MG63 (cell line): ENCODE data around the gene ATP5F1D. TPM values are rescaled to one million over a fixed set of nuclear protein-coding genes. Genes with fewer than 3 reads are reported as not detected.

ENCODE experiments used
- DNase-seq: peaks from one replicate; pipeline ENCODE4 v3.0.0-alpha.2; 2020
- H3K27me3 ChIP-seq: fragments of 250-450 bp; sonication (Bioruptor Pico); 2 replicates; pipeline ENCODE4 v1.5.1; 2020; ENCODE audit warnings: mild to moderate bottlenecking, moderate library complexity
- H3K36me3 ChIP-seq: fragments of 250-450 bp; sonication (Bioruptor Pico); 2 replicates; pipeline ENCODE4 v1.5.1; 2020; ENCODE audit warnings: mild to moderate bottlenecking, moderate library complexity
- H3K4me3 ChIP-seq: fragments of 250-450 bp; sonication (Bioruptor Pico); 2 replicates; pipeline ENCODE4 v1.5.1; 2020; ENCODE audit warnings: mild to moderate bottlenecking, moderate library complexity
- H3K9me3 ChIP-seq: fragments of 250-450 bp; sonication (Bioruptor Pico); 2 replicates; pipeline ENCODE4 v1.5.1; 2020; ENCODE audit warnings: mild to moderate bottlenecking, moderate library complexity
- total RNA-seq: library from RNA; depleted of rRNA; stranded (reverse); fragments of >200 nt; shearing (Covaris generic); gene quantifications from 2 replicates; pipeline ENCODE4 v1.2.3, GENCODE V29; 2014; ENCODE audit warnings: low replicate concordance

Gene ATP5F1D
- total RNA-seq, 1 experiment from 2014 or later, result 33.8 TPM

- Histone ChIP-seq H3K27me3 (no peaks in the 10 kb centered on the region), H3K4me3 (peak overlapping the region; percentile 67), H3K36me3 (peaks cover 42% of the 10 kb centered on the region), H3K9me3 (no peaks in the 10 kb centered on the region)
- DNase-seq, result peak; percentile 86
These were observed 28.1 kb downstream of the ATP5F1D start for GRCh38 chr19:1269478-1270212.

- no peaks in the 10 kb centered on the region for H3K27me3 ChIP-seq
These were observed 28.8 kb downstream of the ATP5F1D start for GRCh38 chr19:1270213-1270853.

GRCh38 chr19:1270854-1271527 lies 29.4 kb downstream of the ATP5F1D start:
- no peaks in the 10 kb centered on the region for H3K27me3 ChIP-seq
- H3K4me3 ChIP-seq, result peak overlapping the region; percentile 67; the same call in 1 of the 2 replicates
- H3K36me3 ChIP-seq, result peaks cover 47% of the 10 kb centered on the region
- no peak for DNase-seq
- no peaks in the 10 kb centered on the region for H3K9me3 ChIP-seq

More at GRCh38 chr19:1270213-1270853, 28.8 kb downstream of the ATP5F1D start:
- H3K36me3 ChIP-seq, result peaks cover 47% of the 10 kb centered on the region
- DNase-seq, result no peak
- no peaks in the 10 kb centered on the region for H3K9me3 ChIP-seq
- peak overlapping the region; percentile 67 for H3K4me3 ChIP-seq

- peaks cover 47% of the 10 kb centered on the region for H3K36me3 ChIP-seq
- no peak overlapping the region for H3K4me3 ChIP-seq
- H3K27me3 ChIP-seq, result no peaks in the 10 kb centered on the region
- H3K9me3 ChIP-seq, result no peaks in the 10 kb centered on the region
- DNase-seq, result no peak
These were observed 30.2 kb downstream of the ATP5F1D start for GRCh38 chr19:1271528-1272422.

- Histone ChIP-seq H3K36me3 (peaks cover 47% of the 10 kb centered on the region), H3K27me3 (no peaks in the 10 kb centered on the region), H3K4me3 (no peak overlapping the region), H3K9me3 (no peaks in the 10 kb centered on the region)
- DNase-seq, result no peak
These were observed 31.1 kb downstream of the ATP5F1D start for GRCh38 chr19:1272423-1273262.

- Histone ChIP-seq H3K4me3 (no peak overlapping the region), H3K27me3 (no peaks in the 10 kb centered on the region), H3K9me3 (no peaks in the 10 kb centered on the region), H3K36me3 (peaks cover 47% of the 10 kb centered on the region)
- no peak for DNase-seq
These were observed 31.9 kb downstream of the ATP5F1D start for GRCh38 chr19:1273263-1274041.

- Histone ChIP-seq H3K4me3 (peak overlapping the region; percentile 72), H3K36me3 (peaks cover 47% of the 10 kb centered on the region), H3K9me3 (no peaks in the 10 kb centered on the region), H3K27me3 (no peaks in the 10 kb centered on the region)
- DNase-seq, result no peak
These were observed 32.7 kb downstream of the ATP5F1D start for GRCh38 chr19:1274081-1274851.

GRCh38 chr19:1274852-1275259 lies 33.3 kb downstream of the ATP5F1D start:
- Histone ChIP-seq H3K9me3 (no peaks in the 10 kb centered on the region), H3K27me3 (no peaks in the 10 kb centered on the region), H3K4me3 (peak overlapping the region; percentile 72), H3K36me3 (peaks cover 45% of the 10 kb centered on the region)
- peak; percentile 39 for DNase-seq

- peak; percentile 93 for DNase-seq
- peak within 1 kb of the TSS; percentile 72 for H3K4me3 ChIP-seq
- no peaks in the 10 kb centered on the region for H3K27me3 ChIP-seq
- H3K36me3 ChIP-seq, result peaks cover 42% of the 10 kb centered on the region
- H3K9me3 ChIP-seq, result no peaks in the 10 kb centered on the region
These were observed 33.9 kb downstream of the ATP5F1D start, which contains the start of gene FAM174C for GRCh38 chr19:1275260-1275975. Gene FAM174C (plus strand): TSS chr19:1275530. CDS start chr19:1275550, 20 bp downstream.

GRCh38 chr19:1275976-1276627 lies 34.6 kb downstream of the ATP5F1D start:
- H3K9me3 ChIP-seq, result no peaks in the 10 kb centered on the region
- H3K27me3 ChIP-seq, result no peaks in the 10 kb centered on the region
- H3K4me3 ChIP-seq, result peak overlapping the region; percentile 72
- DNase-seq, result no peak
- peaks cover 35% of the 10 kb centered on the region for H3K36me3 ChIP-seq

GRCh38 chr19:1276628-1277022 lies 35.1 kb downstream of the ATP5F1D start:
- no peaks in the 10 kb centered on the region for H3K27me3 ChIP-seq
- H3K4me3 ChIP-seq, result peak overlapping the region; percentile 72
- DNase-seq, result no peak
- H3K9me3 ChIP-seq, result no peaks in the 10 kb centered on the region
- H3K36me3 ChIP-seq, result peaks cover 30% of the 10 kb centered on the region

GRCh38 chr19:1277061-1277460 lies 35.5 kb downstream of the ATP5F1D start:
- H3K36me3 ChIP-seq, result peaks cover 28% of the 10 kb centered on the region
- H3K27me3 ChIP-seq, result no peaks in the 10 kb centered on the region
- H3K9me3 ChIP-seq, result no peaks in the 10 kb centered on the region
- DNase-seq, result no peak
- H3K4me3 ChIP-seq, result no peak overlapping the region

GRCh38 chr19:1278074-1278473 lies 36.5 kb downstream of the ATP5F1D start:
- no peak overlapping the region for H3K4me3 ChIP-seq
- DNase-seq, result no peak
- H3K9me3 ChIP-seq, result no peaks in the 10 kb centered on the region
- H3K27me3 ChIP-seq, result no peaks in the 10 kb centered on the region
- H3K36me3 ChIP-seq, result peaks cover 21% of the 10 kb centered on the region
